GM12873 (cell line): Measurements from ENCODE around the gene PRMT6.

ENCODE experiments used
- CTCF ChIP-seq: IDR thresholded peaks from 2 replicates; pipeline ENCODE4 v1.5.1; 2012; ENCODE audit warnings: low read depth, mild to moderate bottlenecking, moderate library complexity, low read length, control low read depth; ENCODE audit not compliant: insufficient read depth; ENCODE audit errors: missing control alignments

The PRMT6 gene

GRCh38 chr1:107105914-107106313 is 49.4 kb downstream of the PRMT6 start:
- TF ChIP-seq CTCF, result no peak
